ENCODE data around the gene CNOT9. TPM values are rescaled to one million over a fixed set of nuclear protein-coding genes. Genes with fewer than 3 reads are reported as not detected.

CNOT9 gene
- total RNA-seq, 1 experiment from 2014 or later, result 45.8 TPM

- H2AFZ ChIP-seq, result no peak overlapping the region
- H3F3A ChIP-seq (ENCODE audit: insufficient read depth, low read depth), result no peaks in the 10 kb centered on the region
These were observed 52.4 kb downstream of the CNOT9 start for GRCh38 chr2:218621007-218621406.

GRCh38 chr2:218622606-218623365, 54.1 kb downstream of the CNOT9 start:
- Histone ChIP-seq H3K79me2 (ENCODE audit: low read depth) (no peaks in the 10 kb centered on the region), H3K4me2 (no peak overlapping the region), H3K4me3 (no peak overlapping the region), H3K36me3 (ENCODE audit: low read depth) (no peaks in the 10 kb centered on the region), H3K4me1 (replicated peaks; ENCODE audit: insufficient read depth) (no peaks in the 10 kb centered on the region), H2AFZ (no peak overlapping the region), H3K9me3 (ENCODE audit: insufficient read depth, low read depth) (no peaks in the 10 kb centered on the region), H3K27ac (no peak overlapping the region), H3K27me3 (ENCODE audit: insufficient read depth, low read depth) (no peaks in the 10 kb centered on the region), H3K9me2 (ENCODE audit: insufficient read depth) (no peaks in the 10 kb centered on the region), H4K20me1 (ENCODE audit: insufficient read depth) (no peaks in the 10 kb centered on the region), H3F3A (ENCODE audit: insufficient read depth, low read depth) (no peaks in the 10 kb centered on the region)
- intact Hi-C loops (cut with micrococcal nuclease; ENCODE audit: unreplicated experiment), result no loop called here
- no TSS peak for BruUV-seq (replicated peaks)
- no peak for DNase-seq
- CTCF ChIA-PET, result no interaction called here
- POLR2A ChIA-PET (ENCODE audit: unreplicated experiment), result no interaction called here
- no peak for TF ChIP-seq EZH2 (IDR thresholded peaks at IDR 0.05; ENCODE audit: low read depth)
- TF ChIP-seq CTCF (conservative IDR thresholded peaks at IDR 0.05), result no peak

More at GRCh38 chr2:218621007-218621406, 52.4 kb downstream of the CNOT9 start:
- DNase-seq, result no peak
- no peak overlapping the region for H3K4me3 ChIP-seq
- H3K9me2 ChIP-seq (ENCODE audit: insufficient read depth), result no peaks in the 10 kb centered on the region
- H3K4me1 ChIP-seq (replicated peaks; ENCODE audit: insufficient read depth), result no peaks in the 10 kb centered on the region
- H3K36me3 ChIP-seq (ENCODE audit: low read depth), result no peaks in the 10 kb centered on the region
- CTCF ChIA-PET, result no interaction called here
- H4K20me1 ChIP-seq (ENCODE audit: insufficient read depth), result no peaks in the 10 kb centered on the region
- intact Hi-C loops (cut with micrococcal nuclease; ENCODE audit: unreplicated experiment), result no loop called here
- no peaks in the 10 kb centered on the region for H3K9me3 ChIP-seq (ENCODE audit: insufficient read depth, low read depth)
- H3K27ac ChIP-seq, result no peak overlapping the region
- H3K79me2 ChIP-seq (ENCODE audit: low read depth), result no peaks in the 10 kb centered on the region
- no peak overlapping the region for H3K4me2 ChIP-seq
- no TSS peak for BruUV-seq (replicated peaks)
- POLR2A ChIA-PET (ENCODE audit: unreplicated experiment), result no interaction called here
- no peaks in the 10 kb centered on the region for H3K27me3 ChIP-seq (ENCODE audit: insufficient read depth, low read depth)
- TF ChIP-seq CTCF (conservative IDR thresholded peaks at IDR 0.05), result no peak
- no peak for TF ChIP-seq EZH2 (IDR thresholded peaks at IDR 0.05; ENCODE audit: low read depth)

- ChIA-PET POLR2A (ENCODE audit: unreplicated experiment) (no interaction called here), CTCF (no interaction called here)
- Histone ChIP-seq H2AFZ (no peak overlapping the region), H3K27ac (no peak overlapping the region), H3K27me3 (ENCODE audit: insufficient read depth, low read depth) (no peaks in the 10 kb centered on the region), H3K9me2 (ENCODE audit: insufficient read depth) (no peaks in the 10 kb centered on the region), H3K36me3 (ENCODE audit: low read depth) (no peaks in the 10 kb centered on the region), H3K4me1 (replicated peaks; ENCODE audit: insufficient read depth) (no peaks in the 10 kb centered on the region), H4K20me1 (ENCODE audit: insufficient read depth) (no peaks in the 10 kb centered on the region), H3K4me3 (no peak overlapping the region), H3K79me2 (ENCODE audit: low read depth) (no peaks in the 10 kb centered on the region), H3K9me3 (ENCODE audit: insufficient read depth, low read depth) (no peaks in the 10 kb centered on the region), H3F3A (ENCODE audit: insufficient read depth, low read depth) (no peaks in the 10 kb centered on the region), H3K4me2 (no peak overlapping the region)
- no TSS peak for BruUV-seq (replicated peaks)
- no peak for TF ChIP-seq EZH2 (IDR thresholded peaks at IDR 0.05; ENCODE audit: low read depth)
- TF ChIP-seq CTCF (conservative IDR thresholded peaks at IDR 0.05), result no peak
- intact Hi-C loops (cut with micrococcal nuclease; ENCODE audit: unreplicated experiment), result no loop called here
- no peak for DNase-seq
These were observed 54.7 kb downstream of the CNOT9 start for GRCh38 chr2:218623366-218623705.

Measured in PC-9 (cell line).